ENCODE measurements around the gene NEXN.

- no peak for TF ChIP-seq CTCF (IDR thresholded peaks at IDR 0.05; ENCODE audit: low read depth, low read length)
- no peak for TF ChIP-seq EZH2phosphoT487 (IDR thresholded peaks at IDR 0.05; ENCODE audit: low read depth)
These were observed 52.6 kb downstream of the NEXN start for GRCh38 chr1:77940921-77941570.
